IPS DF 6.9 (cell line): ENCODE measurements around the gene ESRP2.

Experiments
- DNase-seq: peaks from one replicate; pipeline ENCODE4 v3.0.0-alpha.2; 2013; ENCODE audit warnings: low read depth, low spot score
- H3K27ac ChIP-seq: one replicate; pipeline ENCODE4 v1.5.1; 2013; ENCODE audit warnings: low read length, control low read depth
- H3K27me3 ChIP-seq: 2 replicates; pipeline ENCODE4 v1.6.1; 2013; ENCODE audit warnings: mild to moderate bottlenecking, low read length; ENCODE audit not compliant: control insufficient read depth, insufficient read depth
- H3K36me3 ChIP-seq: 2 replicates; pipeline ENCODE4 v1.6.1; 2013; ENCODE audit warnings: low read length; ENCODE audit not compliant: control insufficient read depth, insufficient read depth
- H3K4me1 ChIP-seq: 2 replicates; pipeline ENCODE4 v1.6.1; 2013; ENCODE audit warnings: low read length; ENCODE audit not compliant: control insufficient read depth, insufficient read depth
- H3K4me3 ChIP-seq: 2 replicates; pipeline ENCODE4 v1.5.1; 2013; ENCODE audit warnings: mild to moderate bottlenecking, low read length
- H3K9me3 ChIP-seq: 2 replicates; pipeline ENCODE4 v1.6.1; 2013; ENCODE audit warnings: low read length, inconsistent platforms; ENCODE audit not compliant: control insufficient read depth, insufficient read depth
- WGBS: extraction: QIAGEN DNeasy Blood & Tissue Kit; methylation state at CpG from one replicate; pipeline ENCODE4 v1.1.7; 2013; ENCODE audit warnings: mixed read lengths, missing lambda C conversion rate; ENCODE audit not compliant: insufficient read length, insufficient coverage; 5-methylcytosine and 5-hydroxymethylcytosine counted together

ESRP2 gene

GRCh38 chr16:68236826-68237242, 907 bp upstream of the ESRP2 start:
- Histone ChIP-seq H3K27ac (peak overlapping the region; percentile 7), H3K4me1 (peaks cover 6% of the 10 kb centered on the region), H3K9me3 (no peaks in the 10 kb centered on the region), H3K36me3 (peaks cover 10% of the 10 kb centered on the region), H3K27me3 (no peaks in the 10 kb centered on the region), H3K4me3 (peak overlapping the region; percentile 77)
- no CpG with 5 or more reads among the region's 21 CpGs for WGBS
- DNase-seq, result no peak

- no CpG with 5 or more reads among the region's 45 CpGs for WGBS
- H3K4me1 ChIP-seq, result peaks cover 6% of the 10 kb centered on the region
- no peaks in the 10 kb centered on the region for H3K9me3 ChIP-seq
- H3K4me3 ChIP-seq, result peak overlapping the region; percentile 77
- no peak for DNase-seq
- peaks cover 16% of the 10 kb centered on the region for H3K36me3 ChIP-seq
- H3K27ac ChIP-seq, result peak overlapping the region; percentile 7
- H3K27me3 ChIP-seq, result no peaks in the 10 kb centered on the region
Observed at GRCh38 chr16:68236137-68236825, 354 bp upstream of the ESRP2 start.

- Histone ChIP-seq H3K4me3 (peak overlapping the region; percentile 77), H3K9me3 (no peaks in the 10 kb centered on the region), H3K4me1 (peaks cover 6% of the 10 kb centered on the region), H3K36me3 (peaks cover 26% of the 10 kb centered on the region), H3K27ac (no peak overlapping the region), H3K27me3 (no peaks in the 10 kb centered on the region)
- WGBS, result no CpG with 5 or more reads among the region's 73 CpGs
- DNase-seq, result no peak
Observed at GRCh38 chr16:68235108-68235886, 630 bp downstream of the ESRP2 start.

GRCh38 chr16:68234188-68235107, 1.5 kb downstream of the ESRP2 start:
- WGBS, result no CpG with 5 or more reads among the region's 13 CpGs
- peak overlapping the region; percentile 77 for H3K4me3 ChIP-seq
- peaks cover 6% of the 10 kb centered on the region for H3K4me1 ChIP-seq
- H3K36me3 ChIP-seq, result peaks cover 28% of the 10 kb centered on the region
- no peaks in the 10 kb centered on the region for H3K27me3 ChIP-seq
- DNase-seq, result no peak
- no peaks in the 10 kb centered on the region for H3K9me3 ChIP-seq
- no peak overlapping the region for H3K27ac ChIP-seq

- Histone ChIP-seq H3K4me1 (peaks cover 6% of the 10 kb centered on the region), H3K27me3 (no peaks in the 10 kb centered on the region), H3K27ac (no peak overlapping the region), H3K4me3 (no peak overlapping the region), H3K9me3 (no peaks in the 10 kb centered on the region), H3K36me3 (peaks cover 28% of the 10 kb centered on the region)
- DNase-seq, result no peak
- WGBS, result no CpG with 5 or more reads among the region's 8 CpGs
Observed at GRCh38 chr16:68233835-68234187, 2.1 kb downstream of the ESRP2 start.

GRCh38 chr16:68233085-68233834, 2.7 kb downstream of the ESRP2 start:
- WGBS, result no CpG with 5 or more reads among the region's 5 CpGs
- no peak for DNase-seq
- peaks cover 6% of the 10 kb centered on the region for H3K4me1 ChIP-seq
- no peak overlapping the region for H3K27ac ChIP-seq
- H3K36me3 ChIP-seq, result peaks cover 28% of the 10 kb centered on the region
- no peak overlapping the region for H3K4me3 ChIP-seq
- no peaks in the 10 kb centered on the region for H3K27me3 ChIP-seq
- H3K9me3 ChIP-seq, result no peaks in the 10 kb centered on the region

GRCh38 chr16:68232335-68232734, 3.6 kb downstream of the ESRP2 start:
- Histone ChIP-seq H3K4me3 (no peak overlapping the region), H3K4me1 (peaks cover 6% of the 10 kb centered on the region), H3K27ac (no peak overlapping the region), H3K27me3 (no peaks in the 10 kb centered on the region), H3K9me3 (no peaks in the 10 kb centered on the region), H3K36me3 (peaks cover 28% of the 10 kb centered on the region)
- no peak for DNase-seq
- no CpG with 5 or more reads among the region's 16 CpGs for WGBS

- no CpG with 5 or more reads among the region's 26 CpGs for WGBS
- no peaks in the 10 kb centered on the region for H3K27me3 ChIP-seq
- H3K27ac ChIP-seq, result no peak overlapping the region
- peaks cover 6% of the 10 kb centered on the region for H3K4me1 ChIP-seq
- no peaks in the 10 kb centered on the region for H3K9me3 ChIP-seq
- peaks cover 28% of the 10 kb centered on the region for H3K36me3 ChIP-seq
- no peak for DNase-seq
- H3K4me3 ChIP-seq, result no peak overlapping the region
Observed at GRCh38 chr16:68231384-68232136, 4.4 kb downstream of the ESRP2 start.

GRCh38 chr16:68230956-68231355, 5.0 kb downstream of the ESRP2 start:
- H3K27me3 ChIP-seq, result no peaks in the 10 kb centered on the region
- no peak for DNase-seq
- no peak overlapping the region for H3K4me3 ChIP-seq
- WGBS, result no CpG with 5 or more reads among the region's 12 CpGs
- peaks cover 28% of the 10 kb centered on the region for H3K36me3 ChIP-seq
- H3K9me3 ChIP-seq, result no peaks in the 10 kb centered on the region
- no peak overlapping the region for H3K27ac ChIP-seq
- peaks cover 6% of the 10 kb centered on the region for H3K4me1 ChIP-seq
